ENCODE results near the gene OSBPL6. TPM values are rescaled to one million over a fixed set of nuclear protein-coding genes. Genes with fewer than 3 reads are reported as not detected.

OSBPL6 gene
- total and polyA plus RNA-seq, 2 of the 13 experiments (the other 11 are each of a cell fraction or from before 2014, with no cell fraction given): 0.03 to 0.11 TPM

DNA sequence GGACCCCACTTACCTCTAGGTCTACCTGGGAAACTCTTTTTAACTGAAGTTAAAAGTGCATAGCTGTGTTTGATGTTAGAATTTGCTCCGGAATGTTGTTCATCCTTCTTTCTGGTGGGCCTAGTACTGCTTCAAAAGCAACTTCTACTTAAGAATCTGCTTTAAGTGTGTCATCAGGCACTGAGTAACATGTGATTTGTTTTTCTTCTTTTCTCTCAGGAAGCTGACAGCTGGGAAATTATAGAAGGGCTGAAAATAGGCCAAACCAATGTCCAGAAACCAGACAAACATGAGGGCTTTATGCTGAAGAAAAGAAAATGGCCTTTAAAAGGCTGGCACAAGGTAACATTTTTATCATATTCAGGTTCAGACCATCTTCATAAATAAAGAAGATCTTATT is 133.7 kb downstream of the OSBPL6 start:
- Histone ChIP-seq H3K9ac (ENCODE audit: insufficient read depth, low read depth, low read length) (no peak overlapping the region), H3K79me2 (ENCODE audit: insufficient read depth, low read length) (no peaks in the 10 kb centered on the region), H3K9me3 (ENCODE audit: low read length) (no peaks in the 10 kb centered on the region), H3K4me1 (ENCODE audit: insufficient read depth, low read length) (peaks cover 38% of the 10 kb centered on the region), H3K4me2 (ENCODE audit: low read depth, low read length) (no peak overlapping the region), H3K36me3 (replicated peaks in 1 of 2; ENCODE audit: control insufficient read depth in 1 of 2, insufficient read depth in 2 of 2, low read length in 2 of 2) (no peaks in the 10 kb centered on the region), H3K27me3 (ENCODE audit: control insufficient read depth in 1 of 2, insufficient read depth in 2 of 2, low read length in 2 of 2) (peaks cover 0 to 5% of the 10 kb centered on the region in 2 experiments; a peak in 1 of 5 replicates), H2AFZ (ENCODE audit: low read length) (no peak overlapping the region), H4K20me1 (ENCODE audit: insufficient read depth, low read length) (no peaks in the 10 kb centered on the region), H3K27ac (ENCODE audit: extremely low read length, insufficient read depth, low read length) (no peak overlapping the region), H3K4me3 (replicated peaks in 1 of 3; ENCODE audit: insufficient read depth in 1 of 3, low read depth in 2 of 3, low read length in 3 of 3) (no peak overlapping the region)
- ATAC-seq: no peak
- no peak for FAIRE-seq
- no TSS peak for BruUV-seq (replicated peaks)
- DNase-seq (ENCODE audit: low spot score): no peak
- in situ Hi-C loops (cut with HindIII; ENCODE audit: extremely low pct_ligation_motif_present, low pct_unique_long_range_greater_than_20kb): no loop called here
- ChIA-PET POLR2A (no interaction called here), CTCF (ENCODE audit: low intra/inter-chr PET ratio, low total read pairs) (no interaction called here)
- intact Hi-C loops (cut with micrococcal nuclease; ENCODE audit: unreplicated experiment): no loop called here
- WGBS (ENCODE audit: low lambda C conversion rate): 10% methylated on average over 1 of the region's 1 CpG
- no peak for TF ChIP-seq HMGXB3 (CRISPR knock-in tag; IDR thresholded peaks at IDR 0.05; ENCODE audit: borderline replicate concordance)
- no peak for TF ChIP-seq CCAR2 (optimal IDR thresholded peaks at IDR 0.05; ENCODE audit: low read depth, low read length)
- TF ChIP-seq AGO2 (optimal IDR thresholded peaks at IDR 0.05; ENCODE audit: low read depth, low read length): no peak
- TF ChIP-seq ZNF703 (CRISPR knock-in tag; IDR thresholded peaks at IDR 0.05; ENCODE audit: borderline replicate concordance): no peak
- TF ChIP-seq TOE1 (CRISPR knock-in tag; IDR thresholded peaks at IDR 0.05): no peak
- no peak for TF ChIP-seq MBNL3 (CRISPR knock-in tag; conservative IDR thresholded peaks at IDR 0.05)
- TF ChIP-seq HMG20A (CRISPR knock-in tag; IDR thresholded peaks at IDR 0.05; ENCODE audit: borderline replicate concordance): no peak
- no peak for TF ChIP-seq CSRNP2 (CRISPR knock-in tag; conservative IDR thresholded peaks at IDR 0.05; ENCODE audit: low read depth)
- no peak for TF ChIP-seq ZNF781 (CRISPR knock-in tag; IDR thresholded peaks at IDR 0.05; ENCODE audit: borderline replicate concordance, not compliant biosample characterization)
- TF ChIP-seq CEBPB (IDR thresholded peaks at IDR 0.05; ENCODE audit: borderline replicate concordance, low read depth, low read length): no peak
- no peak for TF ChIP-seq FOXK2 (IDR thresholded peaks at IDR 0.05)
- TF ChIP-seq PAWR (CRISPR knock-in tag; IDR thresholded peaks at IDR 0.05; ENCODE audit: borderline replicate concordance): no peak
- TF ChIP-seq ZFYVE20 (CRISPR knock-in tag; IDR thresholded peaks at IDR 0.05; ENCODE audit: borderline replicate concordance, low read depth): no peak
- no peak for TF ChIP-seq HOXA5 (CRISPR knock-in tag; IDR thresholded peaks at IDR 0.05)
- no peak for TF ChIP-seq AGO1 (IDR thresholded peaks at IDR 0.05; ENCODE audit: low read depth, low read length, poor library complexity, severe bottlenecking)
- no peak for TF ChIP-seq ZNF3 (CRISPR knock-in tag; IDR thresholded peaks at IDR 0.05)
